Neuronal stem cell (in vitro differentiated cells): Measurements from ENCODE around the gene PLEKHG3.

Source experiments
- DNase-seq: peaks from one replicate; pipeline ENCODE4 v3.0.0-alpha.2; 2013; ENCODE audit warnings: low spot score
- H2AFZ ChIP-seq: one replicate; pipeline ENCODE4 v1.6.1; 2013; ENCODE audit warnings: mild to moderate bottlenecking, low read length, inconsistent platforms
- H2AK5ac ChIP-seq: 2 replicates; pipeline ENCODE4 v1.6.1; 2013; ENCODE audit warnings: low read depth, mild to moderate bottlenecking, inconsistent platforms, low read length, moderate library complexity, mixed read lengths
- H2BK120ac ChIP-seq: 2 replicates; pipeline ENCODE4 v1.6.1; 2013; ENCODE audit warnings: low read depth, mild to moderate bottlenecking, inconsistent platforms, low read length, moderate library complexity, mixed read lengths
- H2BK12ac ChIP-seq: one replicate; pipeline ENCODE4 v1.6.1; 2013; ENCODE audit warnings: low read length, inconsistent platforms
- H2BK15ac ChIP-seq: 2 replicates; pipeline ENCODE4 v1.6.1; 2013; ENCODE audit warnings: mild to moderate bottlenecking, low read length, inconsistent platforms, mixed read lengths
- H2BK5ac ChIP-seq: one replicate; pipeline ENCODE4 v1.6.1; 2013; ENCODE audit warnings: inconsistent platforms, mild to moderate bottlenecking, low read length, moderate library complexity
- H3K14ac ChIP-seq: one replicate; pipeline ENCODE4 v1.6.1; 2013; ENCODE audit warnings: low read length, inconsistent platforms
- H3K18ac ChIP-seq: 2 replicates; pipeline ENCODE4 v1.6.1; 2013; ENCODE audit warnings: low read length, inconsistent platforms
- H3K23ac ChIP-seq: 2 replicates; pipeline ENCODE4 v1.6.1; 2013; ENCODE audit warnings: low read depth, mild to moderate bottlenecking, mixed read lengths, low read length, inconsistent platforms; ENCODE audit not compliant: poor library complexity
- H3K27ac ChIP-seq: replicated peaks from 3 replicates; pipeline ENCODE4 v1.5.1; 2013; ENCODE audit warnings: low read length, inconsistent platforms
- H3K27me3 ChIP-seq, 3 experiments: 2 replicates each; pipeline ENCODE4 v1.6.1; 2013; ENCODE audit warnings: low read length in 3 of 3, mild to moderate bottlenecking in 2 of 3, inconsistent platforms in 1 of 3, low read depth in 1 of 3, mixed read lengths in 1 of 3, moderate library complexity in 1 of 3; ENCODE audit not compliant: control insufficient read depth in 3 of 3, insufficient read depth in 3 of 3
- H3K36me3 ChIP-seq, 2 donors: replicated peaks in 1 of 2; 2 replicates each; pipeline ENCODE4 v1.6.1; 2013; ENCODE audit warnings: low read length in 2 of 2; ENCODE audit not compliant: control insufficient read depth in 2 of 2, insufficient read depth in 2 of 2
- H3K4ac ChIP-seq: 2 replicates; pipeline ENCODE4 v1.6.1; 2013; ENCODE audit warnings: inconsistent platforms, mild to moderate bottlenecking, low read length, moderate library complexity
- H3K4me1 ChIP-seq, 2 donors: 1 replicate in 1 of 2; 2 replicates in 1 of 2; pipeline ENCODE4 v1.6.1; 2013; ENCODE audit warnings: low read length in 2 of 2, low read depth in 1 of 2; ENCODE audit not compliant: control insufficient read depth in 2 of 2, insufficient read depth in 1 of 2
- H3K4me2 ChIP-seq: one replicate; pipeline ENCODE4 v1.6.1; 2013; ENCODE audit warnings: mild to moderate bottlenecking, low read length, inconsistent platforms; ENCODE audit not compliant: insufficient read depth, poor library complexity, severe bottlenecking
- H3K4me3 ChIP-seq, 2 donors: 2 replicates each; pipeline ENCODE4 v1.5.1; 2013; ENCODE audit warnings: low read length in 2 of 2, mild to moderate bottlenecking in 2 of 2, inconsistent platforms in 1 of 2, moderate library complexity in 1 of 2
- H3K79me1 ChIP-seq: one replicate; pipeline ENCODE4 v1.6.1; 2013; ENCODE audit warnings: low read depth, mild to moderate bottlenecking, inconsistent platforms, low read length, moderate library complexity
- H3K9ac ChIP-seq: one replicate; pipeline ENCODE4 v1.6.1; 2013; ENCODE audit warnings: mild to moderate bottlenecking, low read depth, low read length, inconsistent platforms; ENCODE audit not compliant: poor library complexity
- H3K9me3 ChIP-seq, 2 donors: replicated peaks in 1 of 2; 2 replicates each; pipeline versions ENCODE3 to v1.6.1; 2013; ENCODE audit warnings: low read length in 2 of 2, mild to moderate bottlenecking in 2 of 2, inconsistent platforms in 1 of 2, low read depth in 1 of 2, mixed read lengths in 1 of 2, moderate library complexity in 1 of 2; ENCODE audit not compliant: control insufficient read depth in 2 of 2, insufficient read depth in 1 of 2
- H4K8ac ChIP-seq: one replicate; pipeline ENCODE4 v1.6.1; 2013; ENCODE audit warnings: low read depth, mild to moderate bottlenecking, inconsistent platforms, low read length, moderate library complexity
- H4K91ac ChIP-seq: one replicate; pipeline ENCODE4 v1.6.1; 2013; ENCODE audit warnings: low read length, low read depth, mild to moderate bottlenecking, inconsistent platforms; ENCODE audit not compliant: poor library complexity
- WGBS, 2 donors: extraction: QIAGEN DNeasy Blood & Tissue Kit; methylation state at CpG; one replicate each; pipeline ENCODE4 v1.1.7; 2013; ENCODE audit warnings: missing lambda C conversion rate in 2 of 2, mixed read lengths in 1 of 2; ENCODE audit not compliant: insufficient read length in 2 of 2, insufficient replicate concordance in 1 of 2; ENCODE audit errors: extremely low coverage in 2 of 2; 5-methylcytosine and 5-hydroxymethylcytosine counted together

The PLEKHG3 gene

DNA sequence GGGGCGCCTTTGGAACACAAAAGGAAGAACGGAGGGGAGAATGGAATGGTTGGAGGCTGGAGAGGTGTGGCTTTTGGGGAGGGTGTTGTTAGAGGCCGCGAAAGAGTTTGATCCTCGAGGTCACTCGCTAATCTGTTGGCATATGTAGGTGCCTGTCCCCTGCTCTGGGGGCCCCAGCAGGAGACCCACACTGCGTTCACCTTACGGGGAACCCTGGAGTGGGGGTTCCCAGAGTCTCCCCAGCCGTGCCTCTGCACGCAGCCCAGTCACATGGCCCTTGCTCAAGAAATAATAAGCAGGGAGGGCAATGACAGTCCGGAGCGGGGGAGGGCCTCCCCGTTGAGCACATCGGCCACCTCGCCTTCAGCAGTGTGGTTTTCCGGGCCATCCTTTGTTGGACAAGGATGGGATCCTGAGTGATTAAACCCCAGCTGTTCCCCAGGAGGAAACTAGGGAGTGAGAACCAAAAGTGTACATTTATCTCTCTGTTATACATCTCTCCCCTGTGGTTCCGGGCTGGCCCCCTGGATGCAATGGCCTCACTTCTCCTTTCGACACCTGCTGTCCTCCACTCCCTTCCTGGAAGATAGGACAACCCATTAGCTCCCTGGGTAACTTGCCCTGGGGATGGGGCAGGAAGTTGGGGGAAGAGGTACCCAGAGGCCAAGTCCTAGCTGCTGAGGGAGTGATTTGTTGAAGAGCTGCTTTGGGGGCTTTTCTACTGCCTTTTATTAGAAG lies 1.3 kb downstream of the PLEKHG3 start:
- Histone ChIP-seq H3K23ac (no peak overlapping the region), H3K36me3 (peaks cover 0 to 4% of the 10 kb centered on the region in 2 donors), H2BK12ac (no peak overlapping the region), H2BK120ac (no peak overlapping the region), H3K27me3 (peaks cover 0 to 35% (median 0%) of the 10 kb centered on the region in 3 experiments), H3K4me1 (peaks cover 37 to 39% of the 10 kb centered on the region in 2 donors), H3K9me3 (no peaks in the 10 kb centered on the region), H3K27ac (peak overlapping the region; percentile 94), H3K18ac (peak overlapping the region; percentile 97), H3K4me3 (peak overlapping the region; percentile 74 to 94), H2BK15ac (peak overlapping the region; percentile 62), H2AFZ (peak overlapping the region; percentile 95), H4K91ac (no peak overlapping the region), H3K79me1 (peaks cover 9% of the 10 kb centered on the region), H3K4ac (no peak overlapping the region), H4K8ac (no peak overlapping the region), H2BK5ac (peak overlapping the region; percentile 96), H2AK5ac (peak overlapping the region; percentile 0), H3K9ac (peak overlapping the region; percentile 63), H3K14ac (no peak overlapping the region), H3K4me2 (peak overlapping the region; percentile 94)
- no CpG with 5 or more reads among the region's 18 CpGs for WGBS, 2 donors
- DNase-seq = no peak

DNA sequence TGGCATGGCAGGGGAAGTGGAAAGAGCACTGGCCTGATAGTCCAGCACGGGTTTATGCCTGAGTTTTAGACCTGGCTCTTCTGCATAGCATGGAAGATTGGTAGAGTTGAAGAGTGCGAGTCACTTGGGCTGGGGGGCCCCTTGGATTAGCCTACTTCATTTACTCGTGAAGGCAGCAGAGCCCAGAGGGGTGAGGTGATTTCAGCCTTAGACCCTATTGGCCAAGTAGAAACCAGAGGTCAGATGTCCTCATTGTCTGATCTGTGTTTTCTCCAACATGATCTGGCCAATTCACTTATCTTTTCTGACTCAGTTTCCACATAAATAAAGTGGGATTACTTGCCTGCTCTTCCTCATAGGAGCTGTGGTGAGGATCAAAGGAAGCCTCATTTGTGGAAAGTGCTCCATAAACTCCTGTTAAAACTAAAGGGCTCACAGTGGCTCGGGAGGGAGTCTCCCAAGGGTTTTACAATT lies 1.9 kb downstream of the PLEKHG3 start:
- Histone ChIP-seq H2BK12ac (no peak overlapping the region), H3K9ac (no peak overlapping the region), H3K4me3 (peak overlapping the region; percentile 74 to 94), H3K4ac (no peak overlapping the region), H3K23ac (no peak overlapping the region), H3K4me1 (peaks cover 37 to 39% of the 10 kb centered on the region in 2 donors), H4K8ac (no peak overlapping the region), H2AFZ (peak overlapping the region; percentile 95), H2BK15ac (no peak overlapping the region), H3K79me1 (peaks cover 9% of the 10 kb centered on the region), H3K27me3 (peaks cover 0 to 29% (median 0%) of the 10 kb centered on the region in 3 experiments), H3K36me3 (peaks cover 0 to 4% of the 10 kb centered on the region in 2 donors), H3K9me3 (no peaks in the 10 kb centered on the region), H2AK5ac (no peak overlapping the region), H2BK120ac (no peak overlapping the region), H3K4me2 (peak overlapping the region; percentile 94), H2BK5ac (peak overlapping the region; percentile 72), H4K91ac (no peak overlapping the region), H3K14ac (no peak overlapping the region), H3K18ac (peak overlapping the region; percentile 80), H3K27ac (peak overlapping the region; percentile 94)
- DNase-seq = no peak
- no CpG with 5 or more reads among the region's 4 CpGs for WGBS, 2 donors

DNA sequence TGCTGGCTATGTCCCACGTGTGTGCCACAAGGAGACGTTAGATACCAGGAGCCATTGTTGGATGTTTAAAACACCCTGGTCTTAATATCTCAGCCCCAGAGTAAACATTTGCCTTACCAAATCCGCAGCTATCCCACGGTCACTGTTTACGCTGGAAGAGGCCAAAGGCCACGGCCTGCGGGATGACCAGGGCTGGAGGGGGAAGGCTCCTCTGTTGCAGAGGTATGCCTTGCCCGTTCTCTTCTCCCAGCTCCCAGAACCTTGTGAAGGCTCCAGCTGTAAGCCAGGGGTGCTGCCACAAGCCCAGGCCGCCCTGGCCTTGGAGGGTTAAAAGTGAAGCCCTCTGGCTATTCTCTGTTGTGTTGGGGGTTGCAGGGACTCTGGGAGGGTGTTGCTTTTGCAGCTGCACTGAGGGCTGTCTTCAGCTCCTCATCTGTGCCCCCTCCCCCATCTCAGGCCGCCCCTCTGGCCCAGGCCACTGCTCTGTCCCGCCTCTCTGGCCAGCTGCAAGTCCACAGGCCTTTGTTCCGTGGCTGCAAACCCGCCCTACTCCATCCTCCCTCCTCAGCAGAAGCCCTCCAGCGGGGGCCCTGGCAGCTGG lies 2.5 kb downstream of the PLEKHG3 start:
- H3K14ac ChIP-seq = no peak overlapping the region
- H2BK120ac ChIP-seq = no peak overlapping the region
- H4K8ac ChIP-seq = no peak overlapping the region
- H3K4me3 ChIP-seq = peak overlapping the region; percentile 15 to 17
- no CpG with 5 or more reads among the region's 14 CpGs for WGBS, 2 donors
- peak overlapping the region; percentile 72 for H2BK5ac ChIP-seq
- no peak overlapping the region for H2BK12ac ChIP-seq
- peaks cover 0 to 23% (median 0%) of the 10 kb centered on the region in 3 experiments for H3K27me3 ChIP-seq
- H3K4ac ChIP-seq = no peak overlapping the region
- peak; percentile 75 for DNase-seq
- H2BK15ac ChIP-seq = no peak overlapping the region
- H3K9me3 ChIP-seq = no peaks in the 10 kb centered on the region
- peak overlapping the region; percentile 83 for H2AFZ ChIP-seq
- peak overlapping the region; percentile 94 for H3K4me2 ChIP-seq
- peak overlapping the region; percentile 29 for H2AK5ac ChIP-seq
- no peak overlapping the region for H3K9ac ChIP-seq
- no peak overlapping the region for H3K23ac ChIP-seq
- peak overlapping the region; percentile 62 for H4K91ac ChIP-seq
- H3K36me3 ChIP-seq = peaks cover 0 to 4% of the 10 kb centered on the region in 2 donors
- peaks cover 9% of the 10 kb centered on the region for H3K79me1 ChIP-seq
- peaks cover 36 to 37% of the 10 kb centered on the region in 2 donors for H3K4me1 ChIP-seq
- peak overlapping the region; percentile 80 for H3K18ac ChIP-seq
- peak overlapping the region; percentile 94 for H3K27ac ChIP-seq

DNA sequence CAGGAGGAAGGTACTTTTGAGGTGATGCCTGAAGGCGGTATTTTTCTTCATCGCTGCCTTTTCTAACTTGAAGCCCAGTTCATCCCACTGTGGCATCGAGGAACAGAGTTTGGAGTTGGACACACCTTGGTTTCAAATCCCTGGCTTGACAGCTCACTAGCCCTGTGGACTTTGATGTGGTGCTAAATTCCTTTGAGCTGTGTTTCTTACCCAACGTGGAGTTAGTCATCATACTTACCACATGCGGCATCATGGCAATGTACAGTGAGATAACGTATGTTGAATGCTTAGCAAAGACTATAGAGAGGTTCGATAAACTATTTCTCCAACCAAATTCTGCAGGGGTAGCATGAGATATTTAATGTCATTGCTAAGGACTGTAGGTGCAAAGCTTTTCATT lies 3.4 kb downstream of the PLEKHG3 start:
- no peak overlapping the region for H2BK12ac ChIP-seq
- H2BK5ac ChIP-seq = no peak overlapping the region
- H3K79me1 ChIP-seq = peaks cover 9% of the 10 kb centered on the region
- H2BK15ac ChIP-seq = no peak overlapping the region
- peaks cover 0 to 4% of the 10 kb centered on the region in 2 donors for H3K36me3 ChIP-seq
- peaks cover 0 to 5% of the 10 kb centered on the region in 2 donors for H3K9me3 ChIP-seq
- no peak overlapping the region for H3K23ac ChIP-seq
- H4K91ac ChIP-seq = no peak overlapping the region
- peak overlapping the region; percentile 94 for H3K27ac ChIP-seq
- H2BK120ac ChIP-seq = no peak overlapping the region
- WGBS, 2 donors = no CpG with 5 or more reads among the region's 7 CpGs
- H3K4me1 ChIP-seq = peaks cover 33 to 34% of the 10 kb centered on the region in 2 donors
- DNase-seq = no peak
- H3K9ac ChIP-seq = no peak overlapping the region
- peaks cover 0 to 14% (median 0%) of the 10 kb centered on the region in 3 experiments for H3K27me3 ChIP-seq
- H2AK5ac ChIP-seq = no peak overlapping the region
- no peak overlapping the region for H3K18ac ChIP-seq
- H3K4me3 ChIP-seq = no peak overlapping the region
- H3K4ac ChIP-seq = no peak overlapping the region
- H3K14ac ChIP-seq = no peak overlapping the region
- no peak overlapping the region for H2AFZ ChIP-seq
- no peak overlapping the region for H3K4me2 ChIP-seq
- no peak overlapping the region for H4K8ac ChIP-seq
